Activated effector memory CD4-positive, alpha-beta T cell treated with anti-CD3 and anti-CD28 coated beads, Interleukin-2, amount 50 U/mL, for 16 hours (primary cell): Measurements from ENCODE around the gene USP53.
"Not testable (repeated sequence)": the region's sequence is repeated elsewhere in the genome, so short reads cannot be mapped to it uniquely, and the experiment has no call there.

Source experiments
- DNase-seq: peaks from one replicate; pipeline ENCODE4 v3.0.0-alpha.2; 2020

The USP53 gene

GRCh38 chr4:119212234-119212963 lies at the start of gene USP53:
TSS of gene USP53 (plus strand) at chr4:119212713. CDS start at chr4:119239760, 27,047 bp downstream.
- DNase-seq: peak; percentile 99

- no peak for DNase-seq
Measured at GRCh38 chr4:119165767-119166166, 46.7 kb upstream of the USP53 start.

GRCh38 chr4:119170195-119170594 lies 42.3 kb upstream of the USP53 start:
- no peak for DNase-seq

- DNase-seq: no peak
Measured at GRCh38 chr4:119172223-119172622, 40.3 kb upstream of the USP53 start.

GRCh38 chr4:119173729-119174361 lies 38.7 kb upstream of the USP53 start:
- DNase-seq: not testable (repeated sequence)

GRCh38 chr4:119179011-119179410 lies 33.5 kb upstream of the USP53 start:
- no peak for DNase-seq

- no peak for DNase-seq
Measured at GRCh38 chr4:119184128-119184527, 28.4 kb upstream of the USP53 start.

GRCh38 chr4:119189638-119190037 lies 22.9 kb upstream of the USP53 start:
- DNase-seq: no peak

GRCh38 chr4:119190354-119190753 lies 22.2 kb upstream of the USP53 start:
- no peak for DNase-seq

- no peak for DNase-seq
Measured at GRCh38 chr4:119191505-119191904, 21.0 kb upstream of the USP53 start.

- DNase-seq: no peak
Measured at GRCh38 chr4:119197772-119198212, 14.7 kb upstream of the USP53 start.

GRCh38 chr4:119204916-119205315 lies 7.6 kb upstream of the USP53 start:
- DNase-seq: no peak

- no peak for DNase-seq
Measured at GRCh38 chr4:119205690-119206089, 6.8 kb upstream of the USP53 start.

- no peak for DNase-seq
Measured at GRCh38 chr4:119206178-119206577, 6.3 kb upstream of the USP53 start.

GRCh38 chr4:119207051-119207450 lies 5.5 kb upstream of the USP53 start:
- DNase-seq: no peak

- DNase-seq: no peak
Measured at GRCh38 chr4:119209077-119209476, 3.4 kb upstream of the USP53 start.

GRCh38 chr4:119209586-119209985 lies 2.9 kb upstream of the USP53 start:
- no peak for DNase-seq

- DNase-seq: no peak
Measured at GRCh38 chr4:119210775-119211174, 1.7 kb upstream of the USP53 start.

- no peak for DNase-seq
Measured at GRCh38 chr4:119211867-119212233, 663 bp upstream of the USP53 start.

- peak; percentile 87 for DNase-seq
Measured at GRCh38 chr4:119212964-119213606, 572 bp downstream of the USP53 start.

GRCh38 chr4:119218093-119218492 lies 5.6 kb downstream of the USP53 start:
- no peak for DNase-seq

GRCh38 chr4:119221412-119221811 lies 8.9 kb downstream of the USP53 start:
- DNase-seq: no peak

- no peak for DNase-seq
Measured at GRCh38 chr4:119227690-119228089, 15.2 kb downstream of the USP53 start.

GRCh38 chr4:119228406-119228805 lies 15.9 kb downstream of the USP53 start:
- no peak for DNase-seq
